ENCODE results near the gene SLC29A3.

Gene SLC29A3

GRCh38 chr10:71316056-71316785 is 2.8 kb upstream of the SLC29A3 start:
- H3K27ac ChIP-seq (ENCODE audit: low read length) = peak overlapping the region; percentile 64
- H4K20me1 ChIP-seq (ENCODE audit: insufficient read depth, low read length) = no peaks in the 10 kb centered on the region
- H3K79me2 ChIP-seq (ENCODE audit: insufficient read depth, low read length) = no peaks in the 10 kb centered on the region
- H3K36me3 ChIP-seq (ENCODE audit: insufficient read depth, low read length) = no peaks in the 10 kb centered on the region
- no peaks in the 10 kb centered on the region for H3K9me3 ChIP-seq (ENCODE audit: insufficient read depth, low read length, severe bottlenecking)
- peak overlapping the region; percentile 58; the same call in 1 of the 2 replicates for H2AFZ ChIP-seq (ENCODE audit: low read depth, low read length)
- H3K4me3 ChIP-seq (ENCODE audit: low read depth in 1 of 2, low read length in 2 of 2) = no peak overlapping the region
- H3K9ac ChIP-seq (ENCODE audit: low read depth, low read length) = peak overlapping the region; percentile 19; the same call in 1 of the 2 replicates
- ATAC-seq (ENCODE audit: insufficient read depth, low read depth) (0 out of 3 replicates have a peak, but pooled peaks have one; percentile 6), DNase-seq (peak; percentile 49)
- TF ChIP-seq CTCF (IDR thresholded peaks at IDR 0.05; ENCODE audit: borderline replicate concordance, extremely low read depth, low read length, poor library complexity, severe bottlenecking) (no peak), EZH2 (IDR thresholded peaks at IDR 0.05; ENCODE audit: borderline replicate concordance, low read depth, low read length, severe bottlenecking) (no peak)
- peaks cover 2% of the 10 kb centered on the region for H3K27me3 ChIP-seq (ENCODE audit: insufficient read depth, low read length, poor library complexity)
- H3K4me1 ChIP-seq (ENCODE audit: insufficient read depth, low read length) = peaks cover 57% of the 10 kb centered on the region
- H3K4me2 ChIP-seq (ENCODE audit: insufficient read depth, low read length) = no peak overlapping the region; the same call in 1 of the 2 replicates

GRCh38 chr10:71316786-71317160 is 2.3 kb upstream of the SLC29A3 start:
- no peak for TF ChIP-seq CTCF (IDR thresholded peaks at IDR 0.05; ENCODE audit: borderline replicate concordance, extremely low read depth, low read length, poor library complexity, severe bottlenecking)
- no peak for TF ChIP-seq EZH2 (IDR thresholded peaks at IDR 0.05; ENCODE audit: borderline replicate concordance, low read depth, low read length, severe bottlenecking)
- Histone ChIP-seq H3K27ac (ENCODE audit: low read length) (peak overlapping the region; percentile 64), H4K20me1 (ENCODE audit: insufficient read depth, low read length) (no peaks in the 10 kb centered on the region), H3K4me1 (ENCODE audit: insufficient read depth, low read length) (peaks cover 57% of the 10 kb centered on the region), H2AFZ (ENCODE audit: low read depth, low read length) (peak overlapping the region; percentile 58), H3K4me3 (ENCODE audit: low read depth in 1 of 2, low read length in 2 of 2) (no peak overlapping the region), H3K79me2 (ENCODE audit: insufficient read depth, low read length) (no peaks in the 10 kb centered on the region), H3K9ac (ENCODE audit: low read depth, low read length) (peak overlapping the region; percentile 19; the same call in 1 of the 2 replicates), H3K27me3 (ENCODE audit: insufficient read depth, low read length, poor library complexity) (no peaks in the 10 kb centered on the region), H3K36me3 (ENCODE audit: insufficient read depth, low read length) (no peaks in the 10 kb centered on the region), H3K4me2 (ENCODE audit: insufficient read depth, low read length) (no peak overlapping the region; the same call in 1 of the 2 replicates), H3K9me3 (ENCODE audit: insufficient read depth, low read length, severe bottlenecking) (no peaks in the 10 kb centered on the region)
- ATAC-seq (ENCODE audit: insufficient read depth, low read depth) (no peak), DNase-seq (no peak)

GRCh38 chr10:71317739-71318138 is 1.3 kb upstream of the SLC29A3 start:
- TF ChIP-seq EZH2 (IDR thresholded peaks at IDR 0.05; ENCODE audit: borderline replicate concordance, low read depth, low read length, severe bottlenecking) (no peak), CTCF (IDR thresholded peaks at IDR 0.05; ENCODE audit: borderline replicate concordance, extremely low read depth, low read length, poor library complexity, severe bottlenecking) (no peak)
- Histone ChIP-seq H3K79me2 (ENCODE audit: insufficient read depth, low read length) (no peaks in the 10 kb centered on the region), H2AFZ (ENCODE audit: low read depth, low read length) (peak overlapping the region; percentile 39; the same call in 1 of the 2 replicates), H3K27ac (ENCODE audit: low read length) (no peak overlapping the region), H3K4me1 (ENCODE audit: insufficient read depth, low read length) (peaks cover 57% of the 10 kb centered on the region), H3K9ac (ENCODE audit: low read depth, low read length) (no peak overlapping the region), H3K4me3 (ENCODE audit: low read depth in 1 of 2, low read length in 2 of 2) (no peak overlapping the region), H3K9me3 (ENCODE audit: insufficient read depth, low read length, severe bottlenecking) (no peaks in the 10 kb centered on the region), H4K20me1 (ENCODE audit: insufficient read depth, low read length) (no peaks in the 10 kb centered on the region), H3K36me3 (ENCODE audit: insufficient read depth, low read length) (peaks cover 3% of the 10 kb centered on the region; the same call in 1 of the 2 replicates), H3K4me2 (ENCODE audit: insufficient read depth, low read length) (no peak overlapping the region), H3K27me3 (ENCODE audit: insufficient read depth, low read length, poor library complexity) (no peaks in the 10 kb centered on the region)
- DNase-seq = no peak
- ATAC-seq (ENCODE audit: insufficient read depth, low read depth) = no peak

Measured in DND-41 (cell line).